ENCODE measurements around the gene SLC1A2. TPM values are rescaled to one million over a fixed set of nuclear protein-coding genes. Genes with fewer than 3 reads are reported as not detected.

Gene SLC1A2
- total RNA-seq, 3 donors from 2014 or later: 0.03 to 0.13 (median 0.05) TPM

GRCh38 chr11:35359321-35360054, 59.9 kb downstream of the SLC1A2 start:
- DNase-seq (no peak), ATAC-seq (no peak)
- no peaks in the 10 kb centered on the region for H3K27me3 Mint-ChIP-seq (ENCODE audit: low read depth)
- no peak overlapping the region for H3K4me3 Mint-ChIP-seq
- no peaks in the 10 kb centered on the region for H3K9me3 Mint-ChIP-seq
- H3K36me3 Mint-ChIP-seq (ENCODE audit: insufficient read depth): no peaks in the 10 kb centered on the region
- H3K4me1 Mint-ChIP-seq (ENCODE audit: low read depth): peaks cover 9% of the 10 kb centered on the region

- no peaks in the 10 kb centered on the region for H3K27me3 Mint-ChIP-seq (ENCODE audit: low read depth)
- ATAC-seq: no peak
- no peak for DNase-seq
- no peak overlapping the region for H3K4me3 Mint-ChIP-seq
- peaks cover 9% of the 10 kb centered on the region for H3K4me1 Mint-ChIP-seq (ENCODE audit: low read depth)
- H3K9me3 Mint-ChIP-seq: no peaks in the 10 kb centered on the region
- H3K36me3 Mint-ChIP-seq (ENCODE audit: insufficient read depth): no peaks in the 10 kb centered on the region
Observed at GRCh38 chr11:35358391-35358790, 61.0 kb downstream of the SLC1A2 start.

- Mint-ChIP-seq H3K9me3 (no peaks in the 10 kb centered on the region), H3K27me3 (ENCODE audit: low read depth) (no peaks in the 10 kb centered on the region), H3K4me3 (no peak overlapping the region), H3K36me3 (ENCODE audit: insufficient read depth) (no peaks in the 10 kb centered on the region), H3K4me1 (ENCODE audit: low read depth) (peaks cover 7% of the 10 kb centered on the region)
- ATAC-seq (no peak), DNase-seq (no peak)
Observed at GRCh38 chr11:35357923-35358322, 61.4 kb downstream of the SLC1A2 start.

- no peak for ATAC-seq
- no peak for DNase-seq
- H3K4me1 Mint-ChIP-seq (ENCODE audit: low read depth): peaks cover 8% of the 10 kb centered on the region
- H3K4me3 Mint-ChIP-seq: no peak overlapping the region
- no peaks in the 10 kb centered on the region for H3K9me3 Mint-ChIP-seq
- H3K36me3 Mint-ChIP-seq (ENCODE audit: insufficient read depth): no peaks in the 10 kb centered on the region
- no peaks in the 10 kb centered on the region for H3K27me3 Mint-ChIP-seq (ENCODE audit: low read depth)
Observed at GRCh38 chr11:35355102-35355749, 64.1 kb downstream of the SLC1A2 start.

GRCh38 chr11:35354644-35355043, 64.7 kb downstream of the SLC1A2 start:
- DNase-seq (no peak), ATAC-seq (no peak)
- Mint-ChIP-seq H3K4me3 (no peak overlapping the region), H3K9me3 (no peaks in the 10 kb centered on the region), H3K36me3 (ENCODE audit: insufficient read depth) (no peaks in the 10 kb centered on the region), H3K4me1 (ENCODE audit: low read depth) (peaks cover 14% of the 10 kb centered on the region), H3K27me3 (ENCODE audit: low read depth) (no peaks in the 10 kb centered on the region)

- H3K27me3 Mint-ChIP-seq (ENCODE audit: low read depth): no peaks in the 10 kb centered on the region
- H3K36me3 Mint-ChIP-seq (ENCODE audit: insufficient read depth): no peaks in the 10 kb centered on the region
- DNase-seq: no peak
- H3K4me1 Mint-ChIP-seq (ENCODE audit: low read depth): peaks cover 31% of the 10 kb centered on the region
- no peak for ATAC-seq
- H3K4me3 Mint-ChIP-seq: no peak overlapping the region
- no peaks in the 10 kb centered on the region for H3K9me3 Mint-ChIP-seq
Observed at GRCh38 chr11:35352077-35352888, 67.1 kb downstream of the SLC1A2 start.

- DNase-seq: no peak
- Mint-ChIP-seq H3K27me3 (ENCODE audit: low read depth) (no peaks in the 10 kb centered on the region), H3K9me3 (no peaks in the 10 kb centered on the region), H3K36me3 (ENCODE audit: insufficient read depth) (no peaks in the 10 kb centered on the region), H3K4me1 (ENCODE audit: low read depth) (peaks cover 42% of the 10 kb centered on the region), H3K4me3 (no peak overlapping the region)
- peak; percentile 43 to 46 for ATAC-seq
Observed at GRCh38 chr11:35349897-35350296, 69.5 kb downstream of the SLC1A2 start.

- Mint-ChIP-seq H3K36me3 (ENCODE audit: insufficient read depth) (no peaks in the 10 kb centered on the region), H3K4me1 (ENCODE audit: low read depth) (peaks cover 49% of the 10 kb centered on the region), H3K4me3 (peak overlapping the region; percentile 63), H3K27me3 (ENCODE audit: low read depth) (no peaks in the 10 kb centered on the region), H3K9me3 (no peaks in the 10 kb centered on the region)
- no peak for DNase-seq
- no peak for ATAC-seq
Observed at GRCh38 chr11:35348898-35349687, 70.3 kb downstream of the SLC1A2 start.

GRCh38 chr11:35347921-35348331, 71.4 kb downstream of the SLC1A2 start:
- H3K9me3 Mint-ChIP-seq: no peaks in the 10 kb centered on the region
- no peak overlapping the region for H3K4me3 Mint-ChIP-seq
- DNase-seq: no peak
- H3K4me1 Mint-ChIP-seq (ENCODE audit: low read depth): peaks cover 61% of the 10 kb centered on the region
- ATAC-seq: no peak
- no peaks in the 10 kb centered on the region for H3K27me3 Mint-ChIP-seq (ENCODE audit: low read depth)
- no peaks in the 10 kb centered on the region for H3K36me3 Mint-ChIP-seq (ENCODE audit: insufficient read depth)

GRCh38 chr11:35347173-35347878, 72.0 kb downstream of the SLC1A2 start:
- ATAC-seq (no peak), DNase-seq (no peak)
- no peak overlapping the region for H3K4me3 Mint-ChIP-seq
- H3K4me1 Mint-ChIP-seq (ENCODE audit: low read depth): peaks cover 64% of the 10 kb centered on the region
- no peaks in the 10 kb centered on the region for H3K27me3 Mint-ChIP-seq (ENCODE audit: low read depth)
- no peaks in the 10 kb centered on the region for H3K9me3 Mint-ChIP-seq
- no peaks in the 10 kb centered on the region for H3K36me3 Mint-ChIP-seq (ENCODE audit: insufficient read depth)

- Mint-ChIP-seq H3K36me3 (ENCODE audit: insufficient read depth) (no peaks in the 10 kb centered on the region), H3K4me1 (ENCODE audit: low read depth) (peaks cover 67% of the 10 kb centered on the region)
- DNase-seq: no peak
Observed at GRCh38 chr11:35346472-35347156, 72.7 kb downstream of the SLC1A2 start.

GRCh38 chr11:35344681-35345574, 74.4 kb downstream of the SLC1A2 start:
- H3K36me3 Mint-ChIP-seq (ENCODE audit: insufficient read depth): no peaks in the 10 kb centered on the region
- ATAC-seq: no peak
- H3K9me3 Mint-ChIP-seq: no peaks in the 10 kb centered on the region
- no peak overlapping the region for H3K4me3 Mint-ChIP-seq
- peaks cover 65% of the 10 kb centered on the region for H3K4me1 Mint-ChIP-seq (ENCODE audit: low read depth)
- DNase-seq: no peak
- H3K27me3 Mint-ChIP-seq (ENCODE audit: low read depth): no peaks in the 10 kb centered on the region

More at GRCh38 chr11:35346472-35347156, 72.7 kb downstream of the SLC1A2 start:
- no peaks in the 10 kb centered on the region for H3K27me3 Mint-ChIP-seq (ENCODE audit: low read depth)
- no peak overlapping the region for H3K4me3 Mint-ChIP-seq
- no peak for ATAC-seq
- H3K9me3 Mint-ChIP-seq: no peaks in the 10 kb centered on the region

All from activated T-cell treated with anti-CD3 and anti-CD28 coated beads, Interleukin-2, amount 50 U/mL, for 4 hours (primary cell).